DOHH2 (cell line): ENCODE data around the gene TEPSIN.

Source experiments
- H3F3A ChIP-seq: fragments of 200-600 bp; sonication (generic), shearing (Covaris generic); 2 replicates; pipeline ENCODE4 v1.6.0; 2016; ENCODE audit warnings: antibody characterized with exemption, mild to moderate bottlenecking; ENCODE audit not compliant: control insufficient read depth, insufficient read depth
- H3K27ac ChIP-seq: fragments of 200-600 bp; sonication (generic); 2 replicates; pipeline ENCODE4 v1.5.1; 2014; ENCODE audit warnings: low read depth, mild to moderate bottlenecking, low read length, moderate library complexity
- H3K27me3 ChIP-seq: fragments of 200-600 bp; sonication (generic); 2 replicates; pipeline ENCODE4 v1.6.1; 2014; ENCODE audit warnings: mild to moderate bottlenecking, low read length, mixed read lengths; ENCODE audit not compliant: control insufficient read depth
- H3K36me3 ChIP-seq: fragments of 200-600 bp; sonication (generic); 2 replicates; pipeline ENCODE4 v1.6.1; 2014; ENCODE audit warnings: mild to moderate bottlenecking, low read length, moderate library complexity, mixed read lengths; ENCODE audit not compliant: control insufficient read depth
- H3K4me1 ChIP-seq: fragments of 200-600 bp; sonication (generic); 2 replicates; pipeline ENCODE4 v1.6.1; 2014; ENCODE audit warnings: mild to moderate bottlenecking, low read length, mixed read lengths; ENCODE audit not compliant: control insufficient read depth
- H3K4me2 ChIP-seq: fragments of 200-600 bp; sonication (generic); 2 replicates; pipeline ENCODE4 v1.6.0; 2014; ENCODE audit warnings: mild to moderate bottlenecking, low read length, moderate library complexity
- H3K4me3 ChIP-seq: fragments of 200-600 bp; sonication (generic); 2 replicates; pipeline ENCODE4 v1.5.1; 2014; ENCODE audit warnings: mild to moderate bottlenecking, low read length, mixed read lengths
- H3K79me2 ChIP-seq: fragments of 200-600 bp; sonication (generic); 2 replicates; pipeline ENCODE4 v1.6.1; 2014; ENCODE audit warnings: mild to moderate bottlenecking, low read length, mixed read lengths; ENCODE audit not compliant: control insufficient read depth
- H3K9me2 ChIP-seq: fragments of 200-600 bp; sonication (generic); replicated peaks from 2 replicates; pipeline ENCODE4 v1.6.1; 2014; ENCODE audit warnings: mild to moderate bottlenecking, low read length, mixed read lengths; ENCODE audit not compliant: control insufficient read depth
- H3K9me3 ChIP-seq: fragments of 200-600 bp; sonication (generic); 2 replicates; pipeline ENCODE4 v1.6.1; 2014; ENCODE audit warnings: antibody characterized with exemption, low read length, mixed read lengths; ENCODE audit not compliant: control insufficient read depth, insufficient read depth
- H4K20me1 ChIP-seq: fragments of 200-600 bp; sonication (generic); 2 replicates; pipeline ENCODE4 v1.6.0; 2014; ENCODE audit warnings: low read depth, mild to moderate bottlenecking, antibody characterized with exemption, low read length, moderate library complexity; ENCODE audit not compliant: control insufficient read depth, insufficient read depth
- EZH2phosphoT487 ChIP-seq: fragments of 200-600 bp; sonication (generic); IDR thresholded peaks from 2 replicates; pipeline ENCODE4 v1.6.1; 2017; ENCODE audit warnings: borderline replicate concordance, mild to moderate bottlenecking, antibody characterized with exemption, low read length, moderate library complexity, mixed read lengths
- TF ChIP-seq, protein P1 (sequence below): fragments of 200-600 bp; sonication (generic); IDR thresholded peaks from one replicate; pipeline ENCODE4 v1.5.1; 2014; ENCODE audit warnings: antibody characterized with exemption, mild to moderate bottlenecking, low read depth, low read length; ENCODE audit not compliant: poor library complexity, severe bottlenecking

TEPSIN gene

DNA sequence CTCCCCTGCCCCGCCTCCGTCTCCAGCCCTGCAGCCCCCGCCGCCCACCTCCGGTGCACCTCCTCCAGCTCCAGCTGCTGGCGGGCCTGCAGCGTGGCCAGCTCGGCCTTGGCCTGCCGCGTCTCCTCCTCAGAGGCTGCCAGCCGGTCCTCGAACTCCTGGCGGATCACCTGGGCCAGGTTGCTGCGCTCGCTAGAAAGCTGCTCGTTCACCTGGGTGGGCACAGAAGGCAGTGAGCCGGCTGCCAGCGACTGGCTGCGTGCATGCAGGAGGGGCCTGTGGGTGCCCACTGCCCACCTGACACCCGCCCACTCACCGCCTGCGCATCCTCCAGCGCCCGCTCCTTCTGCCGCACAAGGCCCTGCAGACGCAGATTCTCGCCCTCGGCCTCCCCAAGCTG lies 48.3 kb downstream of the TEPSIN start:
- Histone ChIP-seq H3K9me3 (no peaks in the 10 kb centered on the region), H3F3A (no peaks in the 10 kb centered on the region), H3K79me2 (no peaks in the 10 kb centered on the region), H3K4me1 (no peaks in the 10 kb centered on the region), H3K27me3 (no peaks in the 10 kb centered on the region), H4K20me1 (no peaks in the 10 kb centered on the region), H3K36me3 (no peaks in the 10 kb centered on the region), H3K4me2 (no peak overlapping the region), H3K4me3 (no peak overlapping the region), H3K9me2 (no peaks in the 10 kb centered on the region), H3K27ac (no peak overlapping the region)
- TF ChIP-seq EZH2phosphoT487: no peak
- TF ChIP-seq, protein P1, sequence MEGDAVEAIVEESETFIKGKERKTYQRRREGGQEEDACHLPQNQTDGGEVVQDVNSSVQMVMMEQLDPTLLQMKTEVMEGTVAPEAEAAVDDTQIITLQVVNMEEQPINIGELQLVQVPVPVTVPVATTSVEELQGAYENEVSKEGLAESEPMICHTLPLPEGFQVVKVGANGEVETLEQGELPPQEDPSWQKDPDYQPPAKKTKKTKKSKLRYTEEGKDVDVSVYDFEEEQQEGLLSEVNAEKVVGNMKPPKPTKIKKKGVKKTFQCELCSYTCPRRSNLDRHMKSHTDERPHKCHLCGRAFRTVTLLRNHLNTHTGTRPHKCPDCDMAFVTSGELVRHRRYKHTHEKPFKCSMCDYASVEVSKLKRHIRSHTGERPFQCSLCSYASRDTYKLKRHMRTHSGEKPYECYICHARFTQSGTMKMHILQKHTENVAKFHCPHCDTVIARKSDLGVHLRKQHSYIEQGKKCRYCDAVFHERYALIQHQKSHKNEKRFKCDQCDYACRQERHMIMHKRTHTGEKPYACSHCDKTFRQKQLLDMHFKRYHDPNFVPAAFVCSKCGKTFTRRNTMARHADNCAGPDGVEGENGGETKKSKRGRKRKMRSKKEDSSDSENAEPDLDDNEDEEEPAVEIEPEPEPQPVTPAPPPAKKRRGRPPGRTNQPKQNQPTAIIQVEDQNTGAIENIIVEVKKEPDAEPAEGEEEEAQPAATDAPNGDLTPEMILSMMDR: no peak

GRCh38 chr17:81189670-81190530 lies 49.0 kb downstream of the TEPSIN start:
- H3K27ac ChIP-seq: no peak overlapping the region
- no peak for TF ChIP-seq EZH2phosphoT487
- TF ChIP-seq, protein P1: no peak
- H3K27me3 ChIP-seq: no peaks in the 10 kb centered on the region
- no peak overlapping the region for H3K4me2 ChIP-seq
- no peaks in the 10 kb centered on the region for H3K79me2 ChIP-seq
- H3K9me3 ChIP-seq: no peaks in the 10 kb centered on the region
- no peaks in the 10 kb centered on the region for H3K4me1 ChIP-seq
- H3F3A ChIP-seq: no peaks in the 10 kb centered on the region
- H4K20me1 ChIP-seq: no peaks in the 10 kb centered on the region
- H3K4me3 ChIP-seq: no peak overlapping the region
- H3K9me2 ChIP-seq: no peaks in the 10 kb centered on the region
- no peaks in the 10 kb centered on the region for H3K36me3 ChIP-seq

- Histone ChIP-seq H3K27me3 (no peaks in the 10 kb centered on the region), H3K9me3 (no peaks in the 10 kb centered on the region), H3K36me3 (no peaks in the 10 kb centered on the region), H3K4me3 (no peak overlapping the region), H4K20me1 (no peaks in the 10 kb centered on the region), H3K4me2 (no peak overlapping the region), H3K79me2 (no peaks in the 10 kb centered on the region), H3F3A (no peaks in the 10 kb centered on the region), H3K27ac (no peak overlapping the region), H3K4me1 (no peaks in the 10 kb centered on the region), H3K9me2 (no peaks in the 10 kb centered on the region)
- no peak for TF ChIP-seq EZH2phosphoT487
- TF ChIP-seq, protein P1: no peak
These were observed 49.8 kb downstream of the TEPSIN start for GRCh38 chr17:81189016-81189415.
